K562 (cell line): ENCODE data around the gene ACOT2.

Experiments
- CEBPG ChIP-seq, 3 experiments: fragments of 200-800 bp in 1 of 3; sonication (Bioruptor generic) in 1 of 3; sonication (generic) in 1 of 3; formaldehyde crosslinking in 1 of 3; IDR thresholded peaks in 2 of 3; conservative IDR thresholded peaks in 1 of 3; 2 replicates each; pipeline versions ENCODE4 v1.6.1 to v1.8.0; 2016 to 2022; ENCODE audit warnings: missing compliant biosample characterization in 2 of 3, missing genetic modification characterization in 2 of 3, mild to moderate bottlenecking in 1 of 3, missing genetic modification reagents in 1 of 3
- EHMT2 ChIP-seq: fragments of 450-650 bp; IDR thresholded peaks from 2 replicates; pipeline ENCODE4 v1.6.1; 2018; ENCODE audit warnings: antibody characterized with exemption
- FOXK1 ChIP-seq: sonication (generic); formaldehyde crosslinking; IDR thresholded peaks from 2 replicates; pipeline ENCODE4 v1.8.0; 2022; ENCODE audit warnings: missing genetic modification reagents, mild to moderate bottlenecking, borderline replicate concordance
- GABPA ChIP-seq: fragments of 200-800 bp; sonication (Bioruptor generic); conservative IDR thresholded peaks from 2 replicates; pipeline ENCODE4 v1.6.1; 2016; ENCODE audit warnings: low read depth, missing genetic modification characterization, missing compliant biosample characterization
- HDAC1 ChIP-seq, 2 experiments: fragments of 450-650 bp; IDR thresholded peaks; 2 replicates each; pipeline ENCODE4 v1.6.1; 2016 to 2017; ENCODE audit warnings: inconsistent platforms in 1 of 2, mild to moderate bottlenecking in 1 of 2, moderate library complexity in 1 of 2
- KAT2B ChIP-seq: IDR thresholded peaks from one replicate; pipeline ENCODE4 v1.6.1; 2012; ENCODE audit warnings: low read depth, mild to moderate bottlenecking, control low read depth, inconsistent platforms, low read length, moderate library complexity
- NFYB ChIP-seq: IDR thresholded peaks from 2 replicates; pipeline ENCODE4 v1.6.1; 2011; ENCODE audit warnings: mild to moderate bottlenecking, moderate library complexity; ENCODE audit not compliant: insufficient read length; ENCODE audit errors: extremely low read depth
- RFX5 ChIP-seq: IDR thresholded peaks from 2 replicates; pipeline ENCODE4 v1.6.1; 2011; ENCODE audit warnings: low read depth, mild to moderate bottlenecking, improper control_type of control experiment, low read length
- SMAD3 ChIP-seq: fragments of 450-650 bp; formaldehyde crosslinking; conservative IDR thresholded peaks from 2 replicates; pipeline ENCODE4 v1.4.0; 2020; ENCODE audit warnings: mild to moderate bottlenecking
- ZNF121 ChIP-seq: sonication (generic); formaldehyde crosslinking; conservative IDR thresholded peaks from 2 replicates; pipeline ENCODE4 v1.8.0; 2022; ENCODE audit warnings: missing genetic modification reagents
- ZNF398 ChIP-seq: fragments of 250-450 bp; sonication (Bioruptor Pico); IDR thresholded peaks from 2 replicates; pipeline ENCODE4 v1.8.0; 2021; ENCODE audit warnings: moderate library complexity, mild to moderate bottlenecking, inconsistent platforms
- TF ChIP-seq, protein P1 (sequence below), 3 experiments: IDR thresholded peaks in 2 of 3; conservative IDR thresholded peaks in 1 of 3; 2 replicates each; pipeline ENCODE4 v1.5.1; 2011 to 2012; ENCODE audit warnings: low read length in 3 of 3, mild to moderate bottlenecking in 3 of 3, control low read depth in 2 of 3, improper control_type of control experiment in 1 of 3, inconsistent platforms in 1 of 3, low read depth in 1 of 3, mixed read lengths in 1 of 3, moderate library complexity in 1 of 3; ENCODE audit not compliant: insufficient read depth in 2 of 3
- TF ChIP-seq, protein P2 (sequence below): sonication (generic); formaldehyde crosslinking; IDR thresholded peaks from 2 replicates; pipeline ENCODE4 v1.9.0; 2022; ENCODE audit warnings: mild to moderate bottlenecking, missing genetic modification reagents

DNA sequence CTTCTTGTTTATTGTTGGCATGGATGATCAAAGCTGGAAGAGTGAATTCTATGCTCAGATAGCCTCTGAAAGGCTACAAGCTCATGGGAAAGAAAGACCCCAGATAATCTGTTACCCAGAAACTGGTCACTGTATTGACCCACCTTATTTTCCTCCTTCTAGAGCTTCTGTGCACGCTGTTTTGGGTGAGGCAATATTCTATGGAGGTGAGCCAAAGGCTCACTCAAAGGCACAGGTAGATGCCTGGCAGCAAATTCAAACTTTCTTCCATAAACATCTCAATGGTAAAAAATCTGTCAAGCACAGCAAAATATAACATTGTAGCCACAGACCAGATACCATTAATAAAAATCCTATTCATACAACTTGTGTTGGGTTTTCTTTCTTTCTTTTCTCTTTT, 50.5 kb downstream of the ACOT2 start:
- TF ChIP-seq HDAC1 (IDR thresholded peaks at IDR 0.05) (no peak), ZNF398 (no peak), ZNF121 (CRISPR knock-in tag) (no peak), GABPA (tag) (no peak), FOXK1 (CRISPR knock-in tag) (no peak), KAT2B (no peak), SMAD3 (CRISPR knock-in tag) (no peak), RFX5 (no peak), CEBPG (CRISPR knock-in tag; IDR thresholded peaks at IDR 0.05) (no peak), CEBPG (tag; conservative IDR thresholded peaks at IDR 0.05 in 1 of 2, IDR thresholded peaks at IDR 0.05 in 1 of 2) (no peak), NFYB (no peak), EHMT2 (no peak)
- TF ChIP-seq, protein P1, sequence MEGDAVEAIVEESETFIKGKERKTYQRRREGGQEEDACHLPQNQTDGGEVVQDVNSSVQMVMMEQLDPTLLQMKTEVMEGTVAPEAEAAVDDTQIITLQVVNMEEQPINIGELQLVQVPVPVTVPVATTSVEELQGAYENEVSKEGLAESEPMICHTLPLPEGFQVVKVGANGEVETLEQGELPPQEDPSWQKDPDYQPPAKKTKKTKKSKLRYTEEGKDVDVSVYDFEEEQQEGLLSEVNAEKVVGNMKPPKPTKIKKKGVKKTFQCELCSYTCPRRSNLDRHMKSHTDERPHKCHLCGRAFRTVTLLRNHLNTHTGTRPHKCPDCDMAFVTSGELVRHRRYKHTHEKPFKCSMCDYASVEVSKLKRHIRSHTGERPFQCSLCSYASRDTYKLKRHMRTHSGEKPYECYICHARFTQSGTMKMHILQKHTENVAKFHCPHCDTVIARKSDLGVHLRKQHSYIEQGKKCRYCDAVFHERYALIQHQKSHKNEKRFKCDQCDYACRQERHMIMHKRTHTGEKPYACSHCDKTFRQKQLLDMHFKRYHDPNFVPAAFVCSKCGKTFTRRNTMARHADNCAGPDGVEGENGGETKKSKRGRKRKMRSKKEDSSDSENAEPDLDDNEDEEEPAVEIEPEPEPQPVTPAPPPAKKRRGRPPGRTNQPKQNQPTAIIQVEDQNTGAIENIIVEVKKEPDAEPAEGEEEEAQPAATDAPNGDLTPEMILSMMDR (IDR thresholded peaks at IDR 0.05 in 2 of 3, conservative IDR thresholded peaks at IDR 0.05 in 1 of 3; ENCODE audit: insufficient read depth in 2 of 3, low read depth in 1 of 3, low read length in 3 of 3) = no peak
- TF ChIP-seq, protein P2, sequence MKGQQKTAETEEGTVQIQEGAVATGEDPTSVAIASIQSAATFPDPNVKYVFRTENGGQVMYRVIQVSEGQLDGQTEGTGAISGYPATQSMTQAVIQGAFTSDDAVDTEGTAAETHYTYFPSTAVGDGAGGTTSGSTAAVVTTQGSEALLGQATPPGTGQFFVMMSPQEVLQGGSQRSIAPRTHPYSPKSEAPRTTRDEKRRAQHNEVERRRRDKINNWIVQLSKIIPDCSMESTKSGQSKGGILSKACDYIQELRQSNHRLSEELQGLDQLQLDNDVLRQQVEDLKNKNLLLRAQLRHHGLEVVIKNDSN (CRISPR knock-in tag) = no peak
